GM18951 (cell line): ENCODE results near the gene CHCHD6.

ENCODE experiments used
- POLR2A ChIP-seq: IDR thresholded peaks from 4 replicates; pipeline ENCODE4 v1.6.1; 2011; ENCODE audit warnings: mild to moderate bottlenecking; ENCODE audit not compliant: insufficient read length, insufficient read depth; ENCODE audit errors: extremely low read depth
- in situ Hi-C: fragments of 300-500 bp; cut with MboI; formaldehyde crosslinking; loops from one replicate; pipeline ENCODE4 v1.12.0; 2022; ENCODE audit warnings: low sequenced_read_pairs, mixed read lengths, inconsistent platforms; ENCODE audit not compliant: unreplicated experiment

The CHCHD6 gene

DNA sequence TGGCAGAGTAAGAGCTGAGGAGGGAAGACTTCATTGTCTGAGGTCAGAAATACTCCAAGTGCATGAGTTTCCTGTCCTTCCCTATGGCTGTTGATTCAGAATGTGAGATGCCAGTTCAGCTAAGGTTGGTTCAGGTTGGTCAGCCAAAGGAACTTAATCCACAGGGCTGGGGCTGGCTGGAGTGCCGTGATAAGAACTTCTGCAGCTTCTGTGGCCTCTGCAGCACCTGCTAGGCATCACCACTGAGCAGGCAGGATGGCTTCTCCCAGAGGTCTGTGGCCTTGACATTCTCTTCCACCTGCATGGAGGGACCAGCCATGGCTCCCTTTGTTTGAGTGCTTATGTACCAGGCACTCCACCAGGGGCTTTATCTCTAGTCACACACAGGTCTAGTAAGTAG lies 169.4 kb downstream of the CHCHD6 start:
- in situ Hi-C loops, result no loop called here
- TF ChIP-seq POLR2A, result no peak

DNA sequence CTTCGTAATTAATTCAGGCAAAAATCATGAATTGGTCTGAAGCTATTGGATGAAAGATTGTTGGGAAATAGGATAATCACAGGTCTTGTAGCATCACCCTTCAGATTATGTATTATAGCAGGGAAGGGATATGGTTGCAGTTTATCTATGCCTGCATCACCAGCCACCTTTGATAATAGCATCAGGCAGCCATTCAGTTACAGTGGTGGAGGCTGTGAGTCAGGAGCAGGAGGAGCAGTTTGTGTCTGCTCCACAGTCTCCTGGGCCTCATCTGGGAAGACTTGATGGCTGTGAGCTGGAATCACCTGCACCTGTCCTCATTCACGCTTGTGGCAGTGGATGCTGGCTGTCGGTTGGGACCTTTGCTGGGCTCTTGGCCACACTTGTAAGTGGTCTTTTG lies 174.6 kb downstream of the CHCHD6 start:
- TF ChIP-seq POLR2A, result no peak
- in situ Hi-C loops, result no loop called here

DNA sequence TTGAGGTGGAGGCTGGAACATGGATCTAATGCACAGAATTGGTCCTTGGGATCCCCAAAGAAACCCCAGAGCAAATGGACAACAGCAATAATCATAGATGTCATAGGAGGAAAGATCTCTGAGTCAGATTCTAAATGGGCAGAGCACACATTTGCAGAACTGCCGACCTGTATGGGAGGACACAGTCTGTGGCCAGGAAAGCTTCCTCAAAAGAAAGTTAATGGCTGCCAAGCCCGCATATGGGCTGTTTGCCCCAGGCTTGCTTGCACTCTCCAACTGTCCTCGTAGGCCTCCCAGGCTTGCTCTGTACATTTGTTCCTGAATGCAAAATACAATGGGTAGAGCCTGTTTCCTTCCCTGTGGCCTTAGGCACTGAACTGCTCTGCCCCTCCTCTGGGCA lies 176.9 kb downstream of the CHCHD6 start:
- TF ChIP-seq POLR2A, result no peak
- in situ Hi-C loops, result no loop called here

DNA sequence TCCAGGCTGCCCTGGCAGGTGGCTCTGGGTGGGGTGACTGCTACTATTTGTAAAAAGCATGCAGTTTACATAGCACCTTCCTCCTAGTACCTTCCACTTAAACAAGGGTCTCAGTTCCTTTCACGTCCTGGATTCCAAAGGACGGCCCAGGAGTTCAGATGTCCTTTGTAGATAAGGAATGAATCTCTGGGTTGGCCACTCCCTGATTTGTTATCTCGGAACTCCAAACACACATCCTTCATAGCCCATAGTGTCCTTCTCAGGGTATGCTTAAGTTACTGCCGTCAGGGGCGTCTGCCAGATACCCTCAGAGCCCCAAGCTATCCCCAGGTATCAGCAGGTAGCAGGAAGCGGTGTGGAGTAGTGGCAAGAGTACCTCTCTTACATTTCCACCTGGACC lies 177.8 kb downstream of the CHCHD6 start:
- in situ Hi-C loops, result no loop called here
- no peak for TF ChIP-seq POLR2A

DNA sequence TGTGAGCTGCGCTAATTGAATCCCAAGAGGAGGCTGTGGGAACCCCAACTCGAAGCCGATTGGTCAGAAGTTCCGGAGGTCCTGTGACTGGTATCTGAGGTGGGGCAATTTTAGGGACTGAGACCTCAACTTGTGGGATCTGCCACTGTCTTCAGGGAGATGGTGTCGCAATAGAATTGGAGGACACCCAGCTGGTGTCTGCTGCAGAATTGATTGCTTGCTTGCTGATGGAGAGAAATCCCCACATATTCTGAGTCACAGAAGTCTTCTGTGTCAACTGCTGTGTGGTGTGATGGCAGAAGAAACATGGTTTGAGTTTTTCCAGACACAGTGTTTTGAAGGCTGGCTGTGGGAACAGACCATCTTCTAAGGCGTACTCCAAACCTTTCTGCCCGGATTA lies 179.2 kb downstream of the CHCHD6 start:
- no peak for TF ChIP-seq POLR2A
- in situ Hi-C loops, result no loop called here

DNA sequence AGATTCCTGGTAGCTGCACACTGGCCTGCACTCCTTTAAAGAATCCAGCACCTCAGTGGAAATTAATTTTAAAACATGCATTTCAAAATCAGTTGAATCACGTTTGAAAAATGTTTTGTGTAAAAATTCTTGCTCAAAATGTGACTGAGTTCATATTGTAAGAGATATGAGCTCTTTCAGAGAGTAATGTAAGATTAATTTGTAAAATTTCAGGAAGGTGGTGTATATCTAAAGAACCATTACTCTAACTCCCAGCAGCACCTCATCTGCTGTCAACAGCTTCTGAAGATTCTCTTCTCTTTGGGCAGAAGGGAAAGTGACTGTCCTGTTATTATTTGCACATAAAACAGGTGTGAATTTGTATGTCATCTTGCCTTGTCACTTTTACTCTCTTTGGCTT lies 181.4 kb downstream of the CHCHD6 start:
- TF ChIP-seq POLR2A, result no peak
- in situ Hi-C loops, result no loop called here

DNA sequence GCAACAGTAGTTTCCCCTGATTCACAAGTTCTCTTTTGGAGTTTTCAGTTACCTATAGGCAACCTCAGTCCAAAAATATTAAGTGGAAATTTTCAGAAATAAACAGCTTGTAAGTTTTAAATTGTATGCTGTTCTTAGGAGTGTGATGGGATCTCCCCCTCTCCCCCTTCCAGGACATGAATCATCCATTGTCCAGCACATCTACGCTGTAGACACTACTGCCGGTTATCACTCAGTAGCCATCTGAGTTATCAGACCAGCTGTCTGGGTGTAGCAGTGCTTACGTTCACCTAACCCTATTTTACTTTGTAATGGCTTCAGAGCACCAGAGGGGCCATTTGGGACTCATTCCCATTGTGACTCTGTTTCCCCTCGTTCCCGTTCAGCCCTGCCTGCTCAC lies 182.2 kb downstream of the CHCHD6 start:
- in situ Hi-C loops, result no loop called here
- TF ChIP-seq POLR2A, result no peak

DNA sequence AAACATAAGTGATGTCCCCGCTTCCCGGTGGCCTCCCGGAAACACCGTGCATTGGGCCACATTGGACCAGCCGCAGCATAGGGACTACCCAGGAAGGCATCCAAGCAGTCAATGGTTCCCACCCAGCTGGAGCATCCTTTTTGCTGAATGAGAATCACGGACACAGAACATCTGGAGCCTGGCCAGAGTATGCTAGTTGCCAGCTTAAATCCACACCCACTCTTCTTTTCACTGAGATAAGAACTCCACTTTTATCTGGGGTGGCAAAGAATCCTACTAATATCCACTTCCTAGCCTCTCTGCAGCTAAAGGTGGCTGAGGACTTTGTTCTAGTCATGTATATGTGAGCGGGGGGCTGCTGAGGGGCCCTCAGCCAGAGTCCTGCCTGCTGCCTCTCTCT lies 183.6 kb downstream of the CHCHD6 start:
- in situ Hi-C loops, result no loop called here
- no peak for TF ChIP-seq POLR2A

DNA sequence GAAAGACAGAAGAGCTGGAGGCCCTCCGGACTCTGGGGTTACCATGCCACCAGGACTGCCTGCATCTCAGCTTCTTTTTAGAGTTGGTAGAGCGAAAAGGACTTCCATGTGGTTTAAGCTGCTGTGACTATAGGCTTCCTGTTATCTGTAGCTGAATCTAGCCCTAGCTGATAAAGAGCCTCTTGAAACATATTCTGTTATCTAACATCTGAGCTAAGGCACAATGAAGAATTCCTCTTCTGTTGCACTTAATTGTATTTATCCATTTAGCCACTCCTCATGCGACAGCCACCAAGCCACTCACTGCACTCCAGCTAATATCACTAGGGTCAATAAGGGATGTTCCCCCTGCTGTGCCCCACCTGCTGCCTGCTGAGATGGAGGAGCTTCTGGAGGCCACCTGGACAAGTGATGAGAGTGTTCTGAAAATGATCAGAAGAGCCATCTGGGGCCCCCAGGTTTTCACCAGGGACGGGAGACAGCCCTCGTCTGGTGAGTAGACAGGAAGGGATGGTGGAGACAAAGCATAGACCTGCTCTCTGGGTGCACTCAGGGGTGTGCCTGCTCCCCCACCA lies 184.2 kb downstream of the CHCHD6 start:
- in situ Hi-C loops, result no loop called here
- no peak for TF ChIP-seq POLR2A

DNA sequence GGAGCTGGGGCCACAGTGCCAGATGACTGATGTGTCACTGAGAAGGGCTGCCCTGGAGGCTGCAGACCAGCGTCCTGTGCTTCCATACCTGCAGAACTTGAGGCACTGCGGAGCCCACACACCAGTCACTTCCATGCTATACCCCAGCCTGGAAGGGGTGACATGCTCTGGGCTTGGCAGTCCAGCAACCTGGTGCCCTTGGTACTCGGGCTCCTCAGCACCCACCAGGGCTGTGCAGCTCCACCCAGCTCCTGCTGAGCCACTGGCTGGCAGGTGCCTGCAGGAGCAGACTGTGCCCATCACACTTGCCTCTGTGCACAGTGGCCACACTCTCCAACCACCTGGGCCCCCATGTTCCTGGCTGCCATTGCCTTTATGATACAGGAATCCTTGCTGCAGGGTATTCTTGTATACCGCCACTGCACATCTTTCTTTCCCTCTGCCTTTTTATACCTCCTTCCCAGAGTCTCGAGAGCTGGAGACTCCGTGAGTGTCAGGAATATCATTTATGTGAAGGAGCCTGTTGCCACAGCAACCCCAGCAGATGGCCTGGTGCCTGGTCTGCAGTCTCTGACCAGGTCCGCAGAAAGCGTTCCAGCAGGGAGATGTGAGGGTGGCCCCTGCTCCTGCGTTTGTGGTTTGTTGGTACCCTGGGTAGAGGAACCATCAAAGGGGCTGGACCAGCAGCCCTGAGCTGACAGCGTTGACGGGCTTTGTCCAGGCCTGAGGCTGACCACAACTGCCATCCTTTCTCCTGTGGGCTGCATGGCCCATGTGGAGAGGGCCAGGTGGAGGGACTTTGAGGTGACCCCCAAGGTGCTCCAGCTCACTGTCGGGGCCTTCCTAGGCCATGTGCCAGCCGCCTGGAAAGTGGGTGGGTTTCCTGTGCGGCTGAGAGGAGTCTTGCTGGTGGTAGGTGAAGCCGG lies 185.5 kb downstream of the CHCHD6 start:
- TF ChIP-seq POLR2A, result no peak
- in situ Hi-C loops, result no loop called here

DNA sequence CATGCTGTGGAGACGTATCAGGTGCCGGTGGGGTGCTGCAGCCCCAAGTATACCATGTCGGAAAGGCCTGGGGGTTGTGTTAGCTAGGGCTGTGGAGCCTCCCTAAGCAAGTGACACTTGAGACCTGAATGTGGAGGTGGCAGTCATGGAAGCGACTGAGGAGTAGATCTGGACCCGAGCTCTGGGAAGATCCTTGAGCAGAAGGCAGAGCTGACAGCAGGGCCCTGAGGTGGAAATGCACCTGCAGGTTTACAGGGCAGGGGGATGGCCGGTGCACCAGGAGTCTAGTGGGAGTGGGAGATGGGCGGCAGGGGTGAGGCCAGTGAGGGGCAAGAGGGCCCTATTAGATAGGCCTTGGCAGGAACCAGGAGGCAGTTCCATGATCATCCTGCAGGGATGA lies 187.1 kb downstream of the CHCHD6 start:
- TF ChIP-seq POLR2A, result no peak
- in situ Hi-C loops, result no loop called here

DNA sequence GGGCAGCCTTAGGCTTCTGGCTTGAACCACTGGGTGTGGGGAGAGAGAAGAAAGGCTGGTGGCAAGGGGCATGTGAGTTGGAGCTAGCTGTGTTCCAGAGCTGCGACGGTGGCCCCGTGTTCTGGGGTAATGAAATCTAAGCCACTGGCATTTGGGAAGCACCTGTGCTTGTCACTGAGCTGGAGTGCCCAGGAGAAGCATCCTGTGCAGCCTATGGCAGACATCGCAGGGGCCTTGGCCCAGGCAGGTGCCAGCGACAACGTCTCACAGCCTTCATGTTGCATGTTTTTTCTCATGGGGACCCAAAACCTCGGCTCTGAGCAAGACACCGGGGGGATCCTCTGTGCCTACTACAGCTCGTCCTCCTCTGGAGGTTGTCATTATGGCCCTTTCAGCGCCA lies 187.8 kb downstream of the CHCHD6 start:
- in situ Hi-C loops, result no loop called here

DNA sequence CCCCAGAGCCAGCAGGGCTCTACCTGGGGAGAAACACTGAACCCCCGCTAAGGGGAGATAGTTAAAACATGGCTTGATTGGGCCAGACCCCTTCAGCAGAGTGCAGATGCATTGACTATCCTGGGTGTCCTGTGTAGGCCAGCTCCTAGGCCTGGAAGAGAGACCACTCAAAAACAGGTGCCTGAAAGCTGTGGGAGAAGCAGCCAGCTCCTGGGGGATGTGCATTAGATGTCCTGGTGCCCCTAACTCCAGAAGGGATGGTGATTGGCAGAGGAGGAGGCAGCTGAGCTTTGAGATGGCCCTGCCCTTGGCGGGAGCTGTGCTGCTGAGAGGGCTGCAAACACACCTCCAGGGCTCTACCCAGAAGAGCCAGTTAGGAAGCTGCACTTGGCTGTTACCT lies 189.6 kb downstream of the CHCHD6 start:
- TF ChIP-seq POLR2A, result no peak
- in situ Hi-C loops, result no loop called here

More for the DNA sequence above, 187.8 kb downstream of the CHCHD6 start:
- no peak for TF ChIP-seq POLR2A

DNA sequence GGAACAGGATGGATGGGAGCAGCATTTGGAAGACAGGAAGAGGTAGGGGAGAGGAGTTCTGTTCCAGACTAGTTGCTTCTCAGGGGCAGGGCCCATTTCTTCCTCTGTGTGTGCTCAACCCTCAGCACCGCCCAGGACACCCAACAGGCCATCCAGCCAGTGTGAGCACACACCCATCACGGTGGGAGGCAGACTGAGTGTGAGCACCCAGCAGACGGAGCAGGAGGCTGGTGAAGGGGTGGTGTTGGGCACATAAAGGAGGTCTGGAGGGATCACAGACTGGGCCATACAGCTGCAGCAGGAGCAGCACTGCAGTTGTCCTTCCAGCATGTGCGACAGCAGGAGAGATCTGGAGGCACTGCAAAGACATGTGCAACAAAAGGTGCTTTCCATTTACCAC lies 190.4 kb downstream of the CHCHD6 start:
- in situ Hi-C loops, result no loop called here
- no peak for TF ChIP-seq POLR2A
